IMR-90 (cell line): Measurements from ENCODE around the gene SLC39A6. TPM values are rescaled to one million over a fixed set of nuclear protein-coding genes. Genes with fewer than 3 reads are reported as not detected.

ENCODE experiments used
- ATAC-seq: fragments of 200-7000 bp; cut with Tn5 transposase; 2 replicates; pipeline ENCODE4 v1.9.1; 2020; ENCODE audit warnings: low read depth, mild to moderate bottlenecking, moderate library complexity
- BruUV-seq: library from RNA; stranded (reverse); fragments of 400-500 nt; replicated peaks from 2 replicates; lab custom pipeline; 2021; lab: Mats Ljungman, UMichigan
- CTCF ChIA-PET: fragments of 300-600 bp; formaldehyde crosslinking; extraction: SDS; loops from one replicate; lab custom pipeline; 2021; ENCODE audit warnings: antibody characterized with exemption; lab: Yijun Ruan, JAX
- POLR2A ChIA-PET: fragments of 300-600 bp; sonication (Branson Sonifier 250); formaldehyde crosslinking; loops from one replicate; lab custom pipeline; 2022; ENCODE audit warnings: antibody characterized with exemption; ENCODE audit not compliant: unreplicated experiment; lab: Charles Lee
- DNase-seq: peaks from one replicate; pipeline ENCODE4 v3.0.0; 2013
- H2AFZ ChIP-seq: replicated peaks from 2 replicates; pipeline ENCODE3; 2013; ENCODE audit warnings: low read length, mild to moderate bottlenecking; ENCODE audit not compliant: poor library complexity
- H2AK5ac ChIP-seq: 2 replicates; pipeline ENCODE4 v1.6.1; 2013; ENCODE audit warnings: low read depth, low read length, inconsistent platforms
- H2AK9ac ChIP-seq: replicated peaks from 2 replicates; pipeline ENCODE3; 2013; ENCODE audit warnings: mild to moderate bottlenecking, low read depth, low read length, moderate library complexity; ENCODE audit not compliant: poor library complexity
- H2BK120ac ChIP-seq: 2 replicates; pipeline ENCODE4 v1.6.1; 2013; ENCODE audit warnings: low read depth, low read length, inconsistent platforms
- H2BK15ac ChIP-seq: 3 replicates; pipeline ENCODE4 v1.6.1; 2013; ENCODE audit warnings: low read depth, low read length, inconsistent platforms
- H2BK20ac ChIP-seq: 2 replicates; pipeline ENCODE4 v1.6.1; 2013; ENCODE audit warnings: low read depth, mild to moderate bottlenecking, inconsistent platforms, low read length, moderate library complexity
- H2BK5ac ChIP-seq: 2 replicates; pipeline ENCODE4 v1.6.1; 2013; ENCODE audit warnings: mild to moderate bottlenecking, low read depth, low read length, inconsistent platforms; ENCODE audit not compliant: poor library complexity, severe bottlenecking
- H3K14ac ChIP-seq: replicated peaks from 2 replicates; pipeline ENCODE4 v1.6.1; 2013; ENCODE audit warnings: low read depth, low read length, inconsistent platforms
- H3K18ac ChIP-seq: 2 replicates; pipeline ENCODE4 v1.6.1; 2013; ENCODE audit warnings: low read depth, low read length, control low read depth
- H3K23ac ChIP-seq: 2 replicates; pipeline ENCODE4 v1.6.1; 2013; ENCODE audit warnings: low read depth, low read length, inconsistent platforms
- H3K27ac ChIP-seq: 2 replicates; pipeline ENCODE4 v1.5.1; 2013; ENCODE audit warnings: mild to moderate bottlenecking, control low read depth, low read length; ENCODE audit not compliant: insufficient read depth
- H3K27me3 ChIP-seq: 2 replicates; pipeline ENCODE4 v1.6.1; 2013; ENCODE audit warnings: low read length; ENCODE audit not compliant: control insufficient read depth, insufficient read depth
- H3K36me3 ChIP-seq: 2 replicates; pipeline ENCODE4 v1.6.1; 2013; ENCODE audit warnings: low read length, mixed read lengths; ENCODE audit not compliant: control insufficient read depth, insufficient read depth
- H3K4ac ChIP-seq: 2 replicates; pipeline ENCODE4 v1.6.1; 2013; ENCODE audit warnings: low read depth, low read length, inconsistent platforms
- H3K4me1 ChIP-seq: 2 replicates; pipeline ENCODE4 v1.6.1; 2013; ENCODE audit warnings: low read length, mixed read lengths; ENCODE audit not compliant: control insufficient read depth, insufficient read depth
- H3K4me2 ChIP-seq: 2 replicates; pipeline ENCODE4 v1.6.1; 2013; ENCODE audit warnings: low read depth, mild to moderate bottlenecking, control low read depth, low read length, moderate library complexity
- H3K4me3 ChIP-seq: 2 replicates; pipeline ENCODE4 v1.5.1; 2013; ENCODE audit warnings: low read depth, mild to moderate bottlenecking, control low read depth, low read length, moderate library complexity; ENCODE audit not compliant: insufficient read depth
- H3K56ac ChIP-seq: 2 replicates; pipeline ENCODE4 v1.6.1; 2013; ENCODE audit warnings: low read length, inconsistent platforms; ENCODE audit not compliant: insufficient read depth; ENCODE audit errors: extremely low read depth
- H3K79me1 ChIP-seq, 2 experiments: 2 replicates each; pipeline ENCODE4 v1.6.1; 2013; ENCODE audit warnings: low read length in 2 of 2, inconsistent platforms in 1 of 2, low read depth in 1 of 2
- H3K9ac ChIP-seq: 2 replicates; pipeline ENCODE4 v1.6.1; 2013; ENCODE audit warnings: low read depth, low read length, control low read depth
- H3K9me1 ChIP-seq: 2 replicates; pipeline ENCODE4 v1.6.1; 2013; ENCODE audit warnings: low read length, inconsistent platforms; ENCODE audit not compliant: insufficient read depth
- H3K9me3 ChIP-seq: 2 replicates; pipeline ENCODE4 v1.6.1; 2013; ENCODE audit warnings: low read length; ENCODE audit not compliant: control insufficient read depth, insufficient read depth
- H4K20me1 ChIP-seq: 2 replicates; pipeline ENCODE4 v1.6.1; 2013; ENCODE audit warnings: low read length, inconsistent platforms; ENCODE audit not compliant: insufficient read depth
- H4K5ac ChIP-seq: 2 replicates; pipeline ENCODE4 v1.6.1; 2013; ENCODE audit warnings: mild to moderate bottlenecking, low read depth, low read length, control low read depth
- H4K8ac ChIP-seq, 2 experiments: 2 replicates each; pipeline ENCODE4 v1.6.1; 2013; ENCODE audit warnings: low read depth in 2 of 2, low read length in 2 of 2, control low read depth in 1 of 2, inconsistent platforms in 1 of 2
- H4K91ac ChIP-seq: 2 replicates; pipeline ENCODE4 v1.6.1; 2013; ENCODE audit warnings: low read depth, low read length, inconsistent platforms; ENCODE audit not compliant: insufficient read depth
- CEBPB ChIP-seq: IDR thresholded peaks from 2 replicates; pipeline ENCODE4 v1.6.1; 2012; ENCODE audit warnings: low read depth, low read length, improper control_type of control experiment
- CHD1 ChIP-seq: IDR thresholded peaks from 2 replicates; pipeline ENCODE4 v1.6.1; 2012; ENCODE audit warnings: low read depth, low read length, improper control_type of control experiment
- ELK1 ChIP-seq: fragments of 150-350 bp; IDR thresholded peaks from 2 replicates; pipeline ENCODE4 v1.6.1; 2016; ENCODE audit warnings: low read depth, mild to moderate bottlenecking, low read length, moderate library complexity, borderline replicate concordance
- FOS ChIP-seq: fragments of 150-350 bp; IDR thresholded peaks from 2 replicates; pipeline ENCODE4 v1.6.1; 2016; ENCODE audit warnings: low read depth, low read length
- MAFK ChIP-seq: IDR thresholded peaks from 2 replicates; pipeline ENCODE4 v1.6.1; 2012; ENCODE audit warnings: low read depth, low read length, improper control_type of control experiment
- MAZ ChIP-seq: IDR thresholded peaks from 2 replicates; pipeline ENCODE4 v1.6.1; 2012; ENCODE audit warnings: low read depth, mild to moderate bottlenecking, low read length, improper control_type of control experiment, moderate library complexity, borderline replicate concordance
- MXI1 ChIP-seq: IDR thresholded peaks from 2 replicates; pipeline ENCODE4 v1.6.1; 2012; ENCODE audit warnings: low read depth, mild to moderate bottlenecking, low read length, moderate library complexity, borderline replicate concordance
- NFE2L2 ChIP-seq: fragments of 150-350 bp; IDR thresholded peaks from 2 replicates; pipeline ENCODE4 v1.6.1; 2016; ENCODE audit warnings: low read depth, mild to moderate bottlenecking, low read length
- POLR2A ChIP-seq: IDR thresholded peaks from 2 replicates; pipeline ENCODE4 v1.6.1; 2012; ENCODE audit warnings: mild to moderate bottlenecking, low read depth, low read length
- RAD21 ChIP-seq: IDR thresholded peaks from 2 replicates; pipeline ENCODE4 v1.6.1; 2012; ENCODE audit warnings: low read length, improper control_type of control experiment
- RCOR1 ChIP-seq: IDR thresholded peaks from 2 replicates; pipeline ENCODE4 v1.6.1; 2012; ENCODE audit warnings: mild to moderate bottlenecking, low read length, improper control_type of control experiment; ENCODE audit not compliant: insufficient replicate concordance
- RFX5 ChIP-seq: IDR thresholded peaks from 2 replicates; pipeline ENCODE4 v1.8.0; 2012; ENCODE audit warnings: low read depth, mild to moderate bottlenecking, low read length, moderate library complexity
- SMC3 ChIP-seq: fragments of 150-350 bp; IDR thresholded peaks from 2 replicates; pipeline ENCODE4 v1.6.1; 2016; ENCODE audit warnings: low read depth, mild to moderate bottlenecking, antibody characterized with exemption, low read length, moderate library complexity
- USF2 ChIP-seq: fragments of 150-350 bp; IDR thresholded peaks from 2 replicates; pipeline ENCODE4 v1.6.1; 2017; ENCODE audit warnings: mild to moderate bottlenecking, antibody characterized with exemption, low read length, low read depth
- WGBS, 2 experiments: methylation state at CpG; one replicate each; pipeline versions ENCODE4 v1.1.5 to v1.1.7; 2013; ENCODE audit warnings: missing lambda C conversion rate in 2 of 2; ENCODE audit not compliant: insufficient read length in 1 of 2; ENCODE audit errors: extremely low coverage in 2 of 2; 5-methylcytosine and 5-hydroxymethylcytosine counted together
- dilution Hi-C: fragments of 300-500 bp; cut with HindIII; formaldehyde crosslinking; loops from one replicate; pipeline ENCODE4 v1.14.3; 2018; ENCODE audit warnings: low sequenced_read_pairs; ENCODE audit not compliant: unreplicated experiment
- in situ Hi-C: fragments of 300-500 bp; cut with MboI; formaldehyde crosslinking; loops from 3 replicates; pipeline ENCODE4 v1.14.3; 2019; ENCODE audit warnings: low sequenced_read_pairs, inconsistent platforms, mixed read lengths
- intact Hi-C: fragments of 100-400 bp; cut with micrococcal nuclease; formaldehyde crosslinking; loops from 2 replicates; pipeline ENCODE4 v1.10.0; 2022
- polyA plus RNA-seq, 3 experiments: library from polyadenylated mRNA; depleted of rRNA; stranded (reverse); fragments of >200 nt; gene quantifications; 2 replicates each; pipeline ENCODE4 v1.2.3, GENCODE V29; 2012; ENCODE audit warnings: low replicate concordance in 1 of 3
- total RNA-seq: library from RNA; depleted of rRNA; stranded (reverse); fragments of >200 nt; gene quantifications from 2 replicates; pipeline ENCODE4 v1.2.3, GENCODE V29; 2012

Gene SLC39A6
- total and polyA plus RNA-seq, 2 of the 4 experiments (the other 2 are of a cell fraction), result 48.7 to 91.9 TPM

DNA sequence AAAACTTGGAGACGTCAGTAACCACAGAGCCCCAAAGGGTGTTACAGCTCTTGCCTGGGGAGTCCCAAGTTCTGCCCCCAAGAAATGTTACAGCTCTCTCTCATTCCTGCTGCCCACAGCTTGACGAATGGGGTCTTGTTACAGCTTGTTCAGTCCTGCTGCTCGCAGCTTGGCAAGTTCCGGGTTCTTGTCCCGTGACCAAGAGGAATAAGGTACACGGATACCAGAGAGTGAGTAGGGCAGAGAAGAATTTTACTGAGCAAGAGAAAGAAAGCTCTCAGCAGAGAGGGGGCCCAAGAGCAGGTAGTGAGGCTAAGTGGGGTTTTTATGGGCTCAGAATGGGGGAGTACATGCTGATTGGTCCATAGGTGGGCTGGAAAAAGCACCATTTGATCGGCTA, 27.2 kb downstream of the SLC39A6 start:
- no peaks in the 10 kb centered on the region; the same call in 1 of the 2 replicates for H3K27me3 ChIP-seq
- H3K4me2 ChIP-seq, result no peak overlapping the region
- no peak for DNase-seq
- H2AK9ac ChIP-seq, result peak overlapping the region; percentile 37
- intact Hi-C loops, result no loop called here
- in situ Hi-C loops, result no loop called here
- H2AK5ac ChIP-seq, result no peak overlapping the region
- CTCF ChIA-PET, result no interaction called here
- H2BK15ac ChIP-seq, result no peak overlapping the region
- H2BK20ac ChIP-seq, result no peak overlapping the region
- H2AFZ ChIP-seq, result no peak overlapping the region
- H3K14ac ChIP-seq, result no peak overlapping the region
- H3K4me1 ChIP-seq, result no peaks in the 10 kb centered on the region
- no peak overlapping the region for H3K56ac ChIP-seq
- dilution Hi-C loops, result no loop called here
- H3K4ac ChIP-seq, result no peak overlapping the region
- H3K4me3 ChIP-seq, result no peak overlapping the region
- H3K9ac ChIP-seq, result no peak overlapping the region
- no peak overlapping the region for H3K18ac ChIP-seq
- no peak for ATAC-seq
- 88% methylated on average over 1 of the region's 7 CpGs; no CpG with 5 or more reads in 1 of the 2 experiments for WGBS, 2 experiments
- no peaks in the 10 kb centered on the region for H3K79me1 ChIP-seq
- H3K36me3 ChIP-seq, result no peaks in the 10 kb centered on the region
- H3K9me3 ChIP-seq, result peaks cover 6% of the 10 kb centered on the region
- TF ChIP-seq FOS, result no peak
- no peak for TF ChIP-seq MAZ
- no peak for TF ChIP-seq CEBPB
- no peak for TF ChIP-seq RFX5
- TF ChIP-seq CHD1, result no peak
- TF ChIP-seq RCOR1, result no peak
- TF ChIP-seq NFE2L2, result no peak
- no peak for TF ChIP-seq MXI1
- no peak for TF ChIP-seq ELK1
- no peak for TF ChIP-seq POLR2A
- no peak for TF ChIP-seq MAFK
- TF ChIP-seq USF2, result no peak
- no peak for TF ChIP-seq SMC3
- no peak for TF ChIP-seq RAD21
- no peaks in the 10 kb centered on the region; the same call in 1 of the 2 replicates for H3K9me1 ChIP-seq
- H4K20me1 ChIP-seq, result no peaks in the 10 kb centered on the region
- BruUV-seq, result no TSS peak
- H2BK120ac ChIP-seq, result no peak overlapping the region
- no peak overlapping the region for H4K5ac ChIP-seq
- no peak overlapping the region for H3K27ac ChIP-seq
- H4K8ac ChIP-seq, result no peak overlapping the region
- POLR2A ChIA-PET, result no interaction called here
- no peak overlapping the region for H2BK5ac ChIP-seq
- H3K23ac ChIP-seq, result no peak overlapping the region
- no peak overlapping the region for H4K91ac ChIP-seq
